NCI-H187 (cell line): ENCODE results near the gene DLX3.

ENCODE experiments used
- DNase-seq, 2 experiments: peaks; one replicate each; lab custom pipeline; 2025; lab: John Stamatoyannopoulos, UW

DLX3 gene

DNA sequence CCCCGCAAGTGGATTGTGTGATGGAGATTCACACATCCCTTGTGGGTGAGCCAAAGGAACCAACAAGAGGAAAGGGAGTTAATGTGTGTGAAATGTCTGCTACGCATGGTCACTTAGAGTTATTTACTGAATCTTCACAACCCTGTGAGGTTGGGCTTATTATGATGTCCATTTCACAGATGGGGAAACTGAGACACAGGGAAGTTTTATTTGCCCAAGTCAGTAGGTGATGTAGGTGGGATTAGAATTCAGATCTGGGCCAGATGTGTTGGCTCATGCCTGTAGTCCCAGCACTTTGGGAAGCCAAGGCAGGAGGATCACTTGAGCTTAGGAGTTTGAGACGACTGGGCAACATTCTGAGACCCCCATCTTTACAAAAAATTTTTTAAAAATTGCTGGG lies 37.7 kb downstream of the DLX3 start:
- DNase-seq: no peak

DNA sequence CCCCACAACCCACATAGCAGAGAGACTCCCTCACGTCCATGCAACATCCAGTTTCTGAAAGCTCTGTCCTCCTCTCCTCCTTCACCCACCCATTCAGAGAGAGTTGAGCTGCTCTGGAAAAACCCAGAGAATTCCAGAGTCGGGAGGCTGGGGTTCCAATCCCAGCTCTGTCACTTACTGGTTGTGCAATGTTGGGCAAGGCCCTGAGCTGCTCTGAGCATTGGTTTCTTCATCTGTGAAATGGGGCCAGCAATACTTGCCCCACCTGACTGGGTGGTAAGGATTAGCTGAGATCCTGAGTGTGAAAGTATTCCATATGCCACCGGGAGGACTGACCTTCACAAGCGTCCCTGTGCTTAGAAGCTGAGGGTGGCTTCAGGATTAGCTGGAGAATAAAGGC lies 38.2 kb downstream of the DLX3 start:
- DNase-seq: no peak

DNA sequence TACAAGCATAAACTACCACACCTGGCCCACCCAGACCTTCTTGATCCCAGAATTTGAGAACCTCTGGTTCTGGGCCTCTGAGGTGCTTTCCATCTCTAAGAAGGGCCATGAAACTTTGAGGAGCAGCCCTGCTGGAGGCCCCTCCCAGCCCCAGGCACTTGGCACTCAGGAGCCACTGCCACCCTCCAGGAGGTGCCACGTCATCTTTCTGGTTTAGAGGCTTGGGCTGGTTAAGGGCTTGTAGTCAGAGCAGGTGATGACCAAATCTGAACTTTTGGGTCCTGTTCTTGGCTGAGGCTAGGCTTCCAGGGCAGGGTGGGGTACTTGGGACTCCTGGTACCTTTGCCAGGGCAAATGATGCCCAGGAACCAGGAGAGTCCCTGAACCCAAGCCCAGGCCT lies 39.9 kb downstream of the DLX3 start:
- no peak for DNase-seq

GRCh38 chr17:49952912-49953497 lies 42.0 kb downstream of the DLX3 start:
- no peak for DNase-seq

GRCh38 chr17:49952209-49952911 lies 42.7 kb downstream of the DLX3 start:
- peak; percentile 61 to 66 for DNase-seq

GRCh38 chr17:49951362-49952082 lies 43.5 kb downstream of the DLX3 start:
- no peak for DNase-seq

- no peak for DNase-seq
These were observed 45.4 kb downstream of the DLX3 start for GRCh38 chr17:49949634-49950033.

DNA sequence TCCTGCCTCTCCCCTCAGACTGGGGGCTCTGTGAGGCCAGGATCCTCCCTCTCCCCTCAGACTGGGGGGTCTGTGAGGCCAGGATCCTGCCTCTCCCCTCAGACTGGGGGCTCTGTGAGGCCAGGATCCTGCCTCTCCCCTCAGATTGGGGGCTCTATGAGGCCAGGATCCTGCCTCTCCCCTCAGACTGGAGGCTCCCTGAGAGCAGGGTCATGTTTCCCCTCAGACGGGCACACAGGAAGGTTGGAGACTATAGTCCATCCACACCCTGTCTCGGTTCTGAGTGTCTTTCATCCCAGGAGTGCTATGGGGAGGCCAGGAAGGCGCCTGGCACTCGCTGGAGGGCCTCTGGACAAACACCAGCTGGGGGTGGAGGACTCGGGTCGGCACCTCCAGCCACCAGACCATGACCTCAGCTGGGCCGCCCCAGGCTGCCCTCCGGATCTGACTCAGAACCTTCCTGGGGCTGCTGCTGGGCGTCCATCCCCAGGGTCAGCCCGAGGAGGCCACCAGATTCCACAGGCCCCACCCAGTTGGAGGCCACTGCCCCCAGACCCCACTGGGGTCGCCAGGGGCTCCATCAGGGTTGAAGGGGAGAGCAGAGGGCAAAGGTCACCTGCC lies 48.0 kb downstream of the DLX3 start:
- DNase-seq: no peak

DNA sequence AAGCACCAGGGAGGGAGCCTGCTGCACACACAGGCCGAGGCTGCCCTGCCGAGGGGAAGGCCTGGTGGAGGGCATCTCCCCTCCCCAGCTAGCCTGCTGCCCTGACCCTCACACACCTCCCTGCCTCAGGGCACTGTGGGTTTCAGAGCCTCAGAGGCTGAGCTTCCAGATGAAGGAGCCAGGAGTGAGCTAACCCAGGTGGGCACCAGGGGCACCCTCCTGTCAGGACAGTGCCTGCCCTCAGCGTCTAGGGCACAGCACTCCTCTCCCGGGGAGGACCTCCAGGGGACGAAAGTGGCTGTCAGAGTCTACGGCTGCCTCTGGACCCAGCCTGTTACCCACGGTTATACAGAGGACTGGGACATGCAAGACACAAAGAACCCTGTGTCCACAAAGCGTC lies 48.8 kb downstream of the DLX3 start:
- no peak for DNase-seq

DNA sequence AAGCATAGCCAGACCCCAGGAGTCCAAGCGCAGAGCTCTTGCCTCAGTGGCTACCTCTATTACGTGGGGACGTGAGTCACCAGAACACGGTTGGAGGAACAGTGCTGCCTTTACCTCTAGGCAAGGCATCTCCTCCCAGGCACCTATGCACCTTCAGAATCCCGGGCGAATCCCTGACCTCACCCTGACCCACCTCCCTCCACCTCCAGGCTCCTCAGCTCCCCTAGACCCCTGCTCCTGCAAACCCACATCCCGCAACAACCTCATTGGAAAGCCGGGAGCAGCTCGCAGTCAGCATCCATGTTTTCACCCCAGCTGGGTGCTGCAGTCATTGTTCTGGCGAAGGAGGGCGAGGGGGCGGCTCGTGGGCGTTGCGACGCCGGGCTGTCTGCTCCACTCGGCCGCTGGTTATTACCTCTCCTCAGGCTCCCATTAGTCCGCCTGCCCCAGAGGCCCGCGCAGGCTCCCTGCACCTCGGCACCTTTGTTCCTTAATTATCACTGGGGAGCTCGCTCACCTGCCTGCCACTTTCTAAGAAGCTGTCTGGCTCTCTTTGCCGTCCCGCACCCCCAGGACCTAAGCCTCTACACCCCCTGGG lies 50.7 kb downstream of the DLX3 start:
- DNase-seq: no peak

DNA sequence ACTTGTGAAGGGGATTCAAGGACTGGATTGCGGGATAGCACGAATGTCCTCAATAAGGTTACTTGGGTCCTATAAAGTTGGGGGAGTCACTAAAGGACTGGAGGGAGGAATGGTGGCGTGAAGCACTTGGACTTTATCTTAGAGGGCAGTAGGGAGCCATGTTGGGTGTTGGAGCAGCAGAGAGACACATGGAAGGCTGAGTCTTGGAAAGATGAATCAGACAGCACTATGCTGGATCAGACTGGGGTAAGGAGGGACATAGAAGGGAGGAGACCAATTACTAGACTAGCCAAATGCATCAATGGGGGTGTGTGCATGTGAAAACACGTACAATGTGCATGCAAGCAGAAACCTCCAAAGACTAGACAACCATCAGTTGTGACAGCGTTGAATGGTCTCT lies 52.1 kb downstream of the DLX3 start:
- DNase-seq: no peak

- DNase-seq: no peak
These were observed 53.6 kb downstream of the DLX3 start for GRCh38 chr17:49941427-49941826.
